ES-I3 (cell line): ENCODE measurements around the gene ADAM17.
"Not testable (repeated sequence)": the region's sequence is repeated elsewhere in the genome, so short reads cannot be mapped to it uniquely, and the experiment has no call there.

ENCODE experiments used
- H3K36me3 ChIP-seq: 2 replicates; pipeline ENCODE4 v1.6.1; 2013; ENCODE audit warnings: mild to moderate bottlenecking, low read length, control low read depth, moderate library complexity; ENCODE audit not compliant: insufficient read depth
- H3K4me1 ChIP-seq: 2 replicates; pipeline ENCODE4 v1.6.1; 2013; ENCODE audit warnings: mild to moderate bottlenecking, control low read depth, low read length; ENCODE audit not compliant: insufficient read depth
- H3K9ac ChIP-seq: 2 replicates; pipeline ENCODE4 v1.6.1; 2013; ENCODE audit warnings: low read depth, mild to moderate bottlenecking, low read length, moderate library complexity
- H3K9me3 ChIP-seq: 2 replicates; pipeline ENCODE4 v1.6.1; 2013; ENCODE audit warnings: mild to moderate bottlenecking, low read length, moderate library complexity; ENCODE audit not compliant: control insufficient read depth, insufficient read depth

Gene ADAM17

DNA sequence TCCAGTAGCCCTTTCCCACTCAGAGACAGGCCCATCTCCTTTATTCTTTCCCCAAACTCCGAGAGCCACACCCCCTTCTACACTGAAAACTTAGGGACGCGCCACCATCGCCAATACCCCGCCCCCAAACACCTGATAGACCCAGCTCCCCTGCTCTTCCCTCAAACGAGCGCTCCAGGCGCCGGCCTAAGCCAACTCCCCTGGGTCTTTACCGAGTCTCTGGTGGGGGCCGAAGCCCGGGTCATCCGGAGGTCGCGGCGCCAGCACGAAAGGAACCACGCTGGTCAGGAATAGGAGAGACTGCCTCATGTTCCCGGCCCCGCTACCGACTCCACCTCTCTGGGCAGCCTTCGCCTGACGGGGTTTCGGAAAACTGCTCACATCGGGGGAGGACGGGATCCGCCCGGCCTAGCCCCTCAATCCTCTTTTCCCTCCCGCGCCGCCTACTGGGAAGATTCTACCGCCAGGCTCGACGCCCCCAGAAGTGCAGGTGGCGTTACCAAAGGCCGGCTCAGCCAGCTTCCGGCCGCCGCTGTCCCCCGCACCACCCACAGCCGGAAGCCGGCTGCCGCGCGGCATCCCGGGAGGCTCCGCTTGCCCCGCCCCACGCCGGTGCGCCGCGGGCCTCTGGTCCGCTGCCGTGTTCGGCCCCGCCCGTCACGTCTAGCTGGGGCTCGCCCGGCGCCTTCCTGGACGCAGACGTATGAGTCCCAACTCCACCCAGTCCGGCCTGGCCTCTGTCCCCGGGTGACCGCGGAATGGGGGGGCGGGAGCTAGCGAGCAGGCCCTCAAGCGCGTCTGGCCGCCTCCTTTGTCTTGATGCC is at the start of gene ADAM17:
ADAM17 (minus strand) TSS at position 534 of the 824 bp plus-strand sequence; CDS start at position 309, 225 bp downstream.
- Histone ChIP-seq H3K4me1 (peaks cover 11% of the 10 kb centered on the region; the same call in 1 of the 2 replicates), H3K9ac (peak within 1 kb of the TSS; percentile 93), H3K9me3 (no peaks in the 10 kb centered on the region), H3K36me3 (no peaks in the 10 kb centered on the region)

DNA sequence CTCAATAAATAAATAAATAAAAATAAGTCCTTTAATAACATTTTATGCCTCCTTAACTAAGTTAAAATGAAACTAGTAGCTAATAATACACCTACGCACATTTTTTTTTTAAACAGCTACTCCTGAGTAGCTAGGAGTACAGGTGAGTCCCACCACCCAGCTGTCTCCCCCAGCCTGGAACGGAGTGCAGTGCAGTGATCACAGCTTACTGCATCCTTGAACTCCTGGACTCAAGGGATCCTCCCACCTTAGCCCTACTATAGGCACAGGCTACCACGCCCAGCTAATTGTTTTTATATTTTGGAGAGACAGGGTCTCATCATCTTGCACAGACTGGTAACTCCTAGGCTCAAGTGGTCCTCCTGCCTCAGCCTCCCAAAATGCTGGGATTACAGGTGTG is 46.8 kb upstream of the ADAM17 start:
- Histone ChIP-seq H3K4me1 (no peaks in the 10 kb centered on the region), H3K9me3 (peaks cover 3% of the 10 kb centered on the region; the same call in 1 of the 2 replicates), H3K36me3 (peaks cover 14% of the 10 kb centered on the region), H3K9ac (no peak overlapping the region)

DNA sequence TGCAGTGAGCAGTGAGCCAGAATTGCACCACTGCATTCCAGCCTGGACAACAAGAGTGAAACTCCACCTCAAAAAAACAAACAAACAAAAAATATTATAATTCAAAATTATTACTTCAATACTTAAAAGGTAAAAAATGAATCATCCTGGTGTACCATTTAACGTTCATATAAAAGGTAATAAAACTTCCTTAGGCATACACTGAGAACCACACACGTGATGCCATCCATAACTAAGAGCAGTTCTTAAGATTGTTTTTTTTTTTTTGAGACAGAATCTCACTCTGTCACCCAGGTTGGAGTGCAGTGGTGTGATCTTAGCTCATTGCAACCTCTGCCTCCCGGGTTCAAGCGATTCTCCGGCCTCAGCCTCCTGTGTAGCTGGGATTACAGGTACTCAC is 45.8 kb upstream of the ADAM17 start:
- Histone ChIP-seq H3K9ac (no peak overlapping the region), H3K4me1 (no peaks in the 10 kb centered on the region), H3K9me3 (peaks cover 3% of the 10 kb centered on the region; the same call in 1 of the 2 replicates), H3K36me3 (peaks cover 14% of the 10 kb centered on the region)

DNA sequence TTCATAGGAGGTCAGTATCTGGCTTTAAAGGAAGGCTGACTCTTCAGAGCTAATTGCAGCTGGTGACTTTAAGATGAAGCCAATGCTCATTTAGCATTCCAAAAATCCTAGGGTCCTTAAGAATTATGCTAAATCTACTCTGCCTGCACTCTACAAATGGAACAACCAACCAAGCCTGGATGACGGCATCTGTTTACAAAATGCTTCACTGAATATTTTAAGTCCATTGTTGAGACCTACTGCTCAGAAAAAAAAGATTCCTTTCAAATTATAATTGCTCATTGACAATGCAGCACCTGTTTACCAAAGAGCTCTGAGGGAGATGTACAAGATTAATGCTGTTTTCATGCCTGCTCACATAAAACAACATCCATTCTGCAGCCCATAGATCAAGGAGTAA is 43.8 kb upstream of the ADAM17 start:
- peaks cover 3% of the 10 kb centered on the region; the same call in 1 of the 2 replicates for H3K4me1 ChIP-seq
- H3K36me3 ChIP-seq: peaks cover 14% of the 10 kb centered on the region
- peaks cover 3% of the 10 kb centered on the region; the same call in 1 of the 2 replicates for H3K9me3 ChIP-seq
- H3K9ac ChIP-seq: no peak overlapping the region

DNA sequence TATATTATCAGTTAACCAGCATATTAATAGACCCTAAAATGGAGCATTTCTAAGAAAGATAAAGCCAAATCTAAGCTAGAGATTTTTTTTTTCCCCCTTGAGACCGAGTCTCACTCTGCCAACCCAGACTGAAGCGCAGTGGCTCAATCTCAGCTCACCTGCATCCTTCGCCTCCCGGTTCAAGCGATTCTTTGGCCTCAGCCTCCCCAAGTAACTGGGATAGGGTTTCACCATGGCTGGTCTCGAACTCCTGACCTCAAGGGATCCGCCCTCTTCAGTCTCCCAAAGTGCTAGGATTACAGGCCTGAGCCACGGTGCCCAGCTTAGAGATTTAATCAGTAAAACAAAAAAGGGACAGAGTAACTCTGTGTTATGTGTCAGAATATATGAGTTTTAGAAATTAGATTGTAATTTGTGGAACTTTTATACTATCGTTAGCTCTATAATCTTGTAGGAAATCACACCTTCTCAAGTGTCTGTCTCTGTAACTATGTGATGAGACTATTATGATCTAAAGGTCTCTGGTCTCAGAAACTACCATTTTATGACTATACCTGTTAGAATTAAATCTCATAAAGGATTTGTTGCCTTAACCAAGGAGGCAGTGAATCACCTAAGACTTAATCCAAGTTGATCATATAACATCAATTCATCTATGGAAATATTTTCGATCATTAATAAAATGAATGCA is 41.1 kb upstream of the ADAM17 start:
- peaks cover 3% of the 10 kb centered on the region; the same call in 1 of the 2 replicates for H3K9me3 ChIP-seq
- H3K36me3 ChIP-seq: peaks cover 16% of the 10 kb centered on the region
- H3K4me1 ChIP-seq: peaks cover 3% of the 10 kb centered on the region; the same call in 1 of the 2 replicates
- H3K9ac ChIP-seq: no peak overlapping the region

DNA sequence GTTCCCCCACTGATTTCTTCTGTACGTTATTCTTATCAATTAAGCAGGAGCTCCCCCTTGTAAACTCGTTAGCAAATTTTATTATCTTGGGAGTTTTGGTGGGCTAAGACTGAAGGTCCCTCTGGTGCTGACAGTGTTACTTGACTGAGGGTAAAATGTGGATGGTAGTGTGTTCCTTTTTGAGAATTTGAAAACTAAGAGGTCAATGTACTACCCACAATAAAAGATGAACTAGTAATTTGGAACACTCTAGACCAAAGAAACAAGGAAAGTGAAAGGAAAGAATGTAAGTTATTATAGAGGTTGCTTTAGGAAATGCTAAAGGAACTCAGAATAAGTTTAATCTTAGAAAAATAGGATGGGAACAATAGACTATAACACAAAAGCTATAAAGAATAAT is 40.1 kb upstream of the ADAM17 start:
- Histone ChIP-seq H3K4me1 (peaks cover 3% of the 10 kb centered on the region; the same call in 1 of the 2 replicates), H3K9ac (no peak overlapping the region), H3K36me3 (peaks cover 16% of the 10 kb centered on the region)

DNA sequence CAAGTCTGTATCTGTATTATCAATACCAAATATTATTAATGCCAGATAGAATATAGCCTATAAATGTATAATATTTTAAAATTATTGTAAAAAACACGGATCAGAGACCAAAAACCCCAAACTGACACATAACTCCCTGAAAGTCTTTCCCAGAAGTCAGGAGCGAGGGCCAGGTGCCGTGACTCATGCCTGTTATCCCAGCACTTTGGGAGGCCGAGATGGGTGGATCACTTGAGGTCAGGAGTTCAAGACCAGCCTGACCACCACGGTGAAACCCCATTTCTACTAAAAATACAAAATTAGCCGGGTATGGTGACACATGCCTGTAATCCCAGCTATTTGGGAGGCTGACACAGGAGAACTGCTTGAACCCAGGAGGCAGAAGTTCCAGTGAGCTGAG is 39.6 kb upstream of the ADAM17 start:
- not testable (repeated sequence) for H3K9ac ChIP-seq, H3K4me1 ChIP-seq, H3K9me3 ChIP-seq
- H3K36me3 ChIP-seq: peaks cover 14% of the 10 kb centered on the region

More for the DNA sequence above, 40.1 kb upstream of the ADAM17 start:
- peaks cover 3% of the 10 kb centered on the region; the same call in 1 of the 2 replicates for H3K9me3 ChIP-seq

DNA sequence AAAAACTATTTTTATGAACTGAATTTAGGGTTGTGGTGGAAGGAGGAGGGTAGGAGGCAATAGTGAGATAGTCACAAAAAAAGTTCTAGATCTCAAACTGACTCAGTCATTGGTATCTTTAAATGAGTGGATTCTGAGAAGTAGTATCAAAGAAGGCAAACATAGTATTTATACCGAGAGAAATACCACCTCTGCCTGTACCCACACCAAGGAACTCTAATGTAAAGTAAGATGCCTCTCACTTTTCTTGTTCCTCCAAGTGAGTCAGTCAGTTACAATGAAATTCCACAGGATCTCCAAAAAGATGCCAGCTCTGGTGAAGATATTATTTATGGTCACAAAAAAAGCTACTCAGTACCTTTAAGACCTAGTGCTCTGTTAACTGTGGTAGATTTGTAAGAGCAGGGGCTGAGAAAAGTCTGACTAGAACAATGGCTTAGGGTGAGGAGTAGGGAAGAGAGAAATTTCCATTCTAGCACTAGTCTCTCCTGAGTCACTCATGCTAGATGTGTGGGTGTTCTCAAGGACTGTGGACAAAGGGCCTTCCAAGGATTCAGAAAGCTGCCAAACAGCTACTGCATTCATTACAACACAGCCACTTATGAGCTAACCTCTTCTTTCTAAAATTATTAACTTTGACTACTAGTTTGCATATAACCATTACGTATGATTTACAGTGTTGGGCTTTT is 38.9 kb upstream of the ADAM17 start:
- Histone ChIP-seq H3K9ac (no peak overlapping the region), H3K9me3 (no peaks in the 10 kb centered on the region), H3K4me1 (peaks cover 3% of the 10 kb centered on the region; the same call in 1 of the 2 replicates), H3K36me3 (peaks cover 17% of the 10 kb centered on the region)

DNA sequence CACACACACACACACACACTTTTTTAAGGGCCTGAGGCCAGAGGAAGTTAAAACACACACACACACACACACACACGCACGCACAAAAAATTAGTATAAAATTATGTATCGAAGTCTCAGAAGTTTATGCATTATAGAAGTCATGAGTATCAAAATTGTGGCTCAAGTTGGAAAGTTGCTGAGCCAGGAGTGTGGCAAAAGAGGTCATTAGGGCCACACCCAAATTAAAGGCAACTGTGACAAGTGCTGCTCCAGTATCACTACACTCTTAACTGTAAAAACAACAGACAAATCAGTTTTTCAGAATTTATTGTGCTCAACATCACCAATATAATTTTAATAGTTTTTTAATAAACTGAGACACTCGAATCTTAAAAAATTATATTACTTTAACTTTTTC is 38.3 kb upstream of the ADAM17 start:
- Histone ChIP-seq H3K4me1 (peaks cover 3% of the 10 kb centered on the region; the same call in 1 of the 2 replicates), H3K9me3 (no peaks in the 10 kb centered on the region), H3K36me3 (peaks cover 14% of the 10 kb centered on the region), H3K9ac (no peak overlapping the region)

DNA sequence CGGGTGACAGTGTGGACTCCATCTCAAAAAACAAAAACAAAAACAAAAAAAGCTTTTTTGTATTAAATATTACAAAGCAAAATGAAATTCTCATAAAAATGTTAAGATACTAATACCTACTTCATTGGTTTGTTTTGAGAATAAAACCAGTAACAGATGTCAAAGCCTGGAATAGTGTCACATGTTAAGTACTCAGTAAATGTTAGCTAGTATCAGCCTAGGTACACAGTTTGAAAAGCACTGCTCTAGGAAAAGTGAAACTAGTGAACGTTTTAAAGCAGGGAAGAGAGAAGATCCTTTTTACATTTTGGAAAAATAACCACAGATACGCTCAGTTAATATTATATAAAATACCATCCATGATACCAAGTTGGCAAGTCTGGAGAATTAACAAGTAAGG is 37.1 kb upstream of the ADAM17 start:
- peaks cover 8% of the 10 kb centered on the region for H3K36me3 ChIP-seq
- no peaks in the 10 kb centered on the region for H3K9me3 ChIP-seq
- peaks cover 3% of the 10 kb centered on the region; the same call in 1 of the 2 replicates for H3K4me1 ChIP-seq
- no peak overlapping the region for H3K9ac ChIP-seq

DNA sequence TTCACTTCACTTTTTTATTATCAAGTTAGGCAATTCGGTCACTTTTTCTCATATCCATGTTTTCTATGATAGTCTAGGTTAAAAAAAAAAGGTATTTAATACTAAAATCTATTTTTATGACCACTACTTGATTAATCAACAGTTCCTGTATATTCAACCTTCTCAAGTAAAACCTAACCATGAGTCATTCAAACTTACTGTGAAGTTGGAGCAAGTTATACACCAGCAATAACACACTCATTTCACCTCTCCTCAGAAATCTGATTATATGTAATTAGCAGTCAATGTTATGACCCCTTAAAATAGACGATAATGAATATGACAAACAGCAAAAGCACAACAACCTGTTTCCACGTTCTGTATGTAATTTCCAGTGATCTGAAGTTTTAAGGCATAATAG is 35.0 kb upstream of the ADAM17 start:
- Histone ChIP-seq H3K4me1 (peaks cover 1% of the 10 kb centered on the region; the same call in 1 of the 2 replicates), H3K36me3 (peaks cover 18% of the 10 kb centered on the region), H3K9ac (no peak overlapping the region), H3K9me3 (no peaks in the 10 kb centered on the region)

DNA sequence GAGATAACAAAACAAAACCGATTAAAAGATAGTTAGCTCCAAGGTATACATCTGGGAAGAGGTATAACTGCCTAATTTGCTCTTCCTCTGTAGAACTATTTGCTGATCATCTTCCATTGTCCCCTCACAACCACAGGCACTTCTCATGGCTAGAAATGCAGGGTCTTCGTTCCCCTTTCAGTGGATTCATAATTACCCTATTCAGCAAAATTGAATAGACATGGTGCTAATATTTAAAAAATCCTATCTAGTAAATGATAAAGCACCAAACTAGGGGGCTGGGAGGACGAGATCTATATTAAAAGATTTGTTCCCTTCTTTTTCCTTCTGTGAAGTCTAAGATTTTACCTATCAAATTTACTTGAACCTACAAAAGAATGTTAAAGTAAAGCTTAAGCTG is 30.8 kb upstream of the ADAM17 start:
- Histone ChIP-seq H3K9me3 (no peaks in the 10 kb centered on the region), H3K9ac (no peak overlapping the region), H3K4me1 (no peaks in the 10 kb centered on the region), H3K36me3 (peaks cover 14% of the 10 kb centered on the region)

DNA sequence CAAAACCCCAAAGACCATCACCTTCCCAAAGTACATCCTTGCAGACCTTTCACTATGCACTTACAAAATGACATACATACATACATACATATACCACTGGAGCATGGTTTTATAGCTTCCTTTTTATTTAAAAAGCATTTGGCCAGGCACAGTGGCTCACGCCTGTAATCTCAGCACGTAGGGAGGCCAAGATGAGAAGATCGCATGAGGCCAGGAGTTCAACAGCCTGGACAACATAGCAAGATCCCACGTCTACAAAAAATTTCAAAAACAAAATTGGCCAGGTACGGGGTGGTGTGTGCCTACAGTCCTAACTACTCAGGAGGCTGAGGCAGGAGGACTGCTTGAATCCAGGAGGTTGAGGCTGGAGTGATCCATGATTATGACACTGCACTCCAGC is 29.9 kb upstream of the ADAM17 start:
- no peak overlapping the region for H3K9ac ChIP-seq
- no peaks in the 10 kb centered on the region for H3K4me1 ChIP-seq
- H3K36me3 ChIP-seq: peaks cover 14% of the 10 kb centered on the region
- no peaks in the 10 kb centered on the region for H3K9me3 ChIP-seq

DNA sequence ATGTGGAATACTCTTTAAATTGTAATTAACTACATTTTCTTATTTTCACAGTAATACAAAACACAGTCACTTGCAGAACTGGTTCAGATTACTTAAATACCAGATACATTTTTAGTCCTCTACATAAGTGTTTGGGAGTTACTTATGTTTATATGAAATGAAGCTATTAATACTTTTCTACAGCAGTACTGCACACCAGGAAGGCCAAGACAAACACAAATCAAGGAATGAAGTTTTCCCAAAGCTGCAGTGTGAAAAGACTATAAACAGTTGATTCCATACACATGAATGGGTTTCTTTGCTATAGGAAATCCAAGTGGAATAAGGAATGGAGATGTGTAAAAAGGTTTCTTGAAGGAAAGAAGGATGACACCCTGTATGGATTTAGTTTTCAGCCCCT is 29.3 kb upstream of the ADAM17 start:
- peaks cover 11% of the 10 kb centered on the region for H3K36me3 ChIP-seq
- H3K9me3 ChIP-seq, H3K4me1 ChIP-seq, H3K9ac ChIP-seq: not testable (repeated sequence)
